GM13977 (cell line): ENCODE results near the gene ADAMTS8.

ENCODE experiments used
- DNase-seq: peaks from one replicate; pipeline ENCODE4 v3.0.0; 2012; ENCODE audit warnings: low spot score
- in situ Hi-C: fragments of 300-500 bp; cut with MboI; formaldehyde crosslinking; loops from one replicate; pipeline ENCODE4 v1.12.0; 2022; ENCODE audit warnings: low sequenced_read_pairs, low pct_unique_long_range_greater_than_20kb, mixed read lengths, inconsistent platforms; ENCODE audit not compliant: unreplicated experiment
- TF ChIP-seq, protein P1 (sequence below): IDR thresholded peaks from 2 replicates; pipeline ENCODE4 v1.5.1; 2012; ENCODE audit warnings: mild to moderate bottlenecking, control low read depth; ENCODE audit not compliant: insufficient read depth; ENCODE audit errors: extremely low read depth, missing control alignments

The ADAMTS8 gene

DNA sequence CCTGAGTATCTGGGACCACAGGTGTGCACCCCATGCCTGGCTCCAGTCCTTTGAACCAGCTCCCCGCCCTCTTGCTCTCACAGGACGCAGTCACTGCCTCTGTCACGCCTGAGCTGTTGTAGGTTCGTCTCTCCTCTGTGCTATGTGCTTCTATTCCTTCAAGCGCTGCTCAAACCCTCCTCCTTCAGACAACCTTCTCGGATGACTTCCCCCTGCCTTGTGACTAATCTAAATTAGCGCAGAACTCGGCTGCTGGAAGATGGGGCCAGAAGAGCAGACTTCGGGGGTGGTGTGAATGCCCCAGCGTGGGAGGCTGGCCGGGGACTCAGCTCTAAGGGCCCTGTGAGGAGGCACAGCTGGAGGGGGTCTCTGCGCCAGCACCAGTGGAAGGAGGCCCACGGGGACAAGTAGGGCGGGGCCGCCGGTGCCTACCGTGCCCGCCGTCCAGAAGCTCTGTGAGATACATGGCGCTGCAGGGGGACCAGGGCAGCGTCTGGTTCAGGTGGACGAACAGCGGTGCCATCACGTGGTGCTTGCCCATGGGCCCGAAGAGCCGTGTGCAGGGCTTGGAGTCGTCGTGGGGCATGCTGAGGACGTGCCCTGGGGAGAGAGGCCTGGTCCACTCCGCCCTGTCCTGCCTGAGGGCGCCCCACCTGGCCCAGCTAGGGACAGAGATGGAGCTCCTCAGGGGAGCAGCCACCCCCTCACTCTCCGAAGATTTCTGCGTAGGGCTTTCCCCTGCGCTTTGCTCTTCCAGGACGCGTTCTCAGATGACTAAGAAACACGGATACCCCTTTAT, 12.5 kb downstream of the ADAMTS8 start:
- DNase-seq, result no peak
- in situ Hi-C loops, result loop anchor here (25.0 kb wide), 1 partner anchor 204 kb away; no protein-coding TSS in a partner anchor
- TF ChIP-seq, protein P1, sequence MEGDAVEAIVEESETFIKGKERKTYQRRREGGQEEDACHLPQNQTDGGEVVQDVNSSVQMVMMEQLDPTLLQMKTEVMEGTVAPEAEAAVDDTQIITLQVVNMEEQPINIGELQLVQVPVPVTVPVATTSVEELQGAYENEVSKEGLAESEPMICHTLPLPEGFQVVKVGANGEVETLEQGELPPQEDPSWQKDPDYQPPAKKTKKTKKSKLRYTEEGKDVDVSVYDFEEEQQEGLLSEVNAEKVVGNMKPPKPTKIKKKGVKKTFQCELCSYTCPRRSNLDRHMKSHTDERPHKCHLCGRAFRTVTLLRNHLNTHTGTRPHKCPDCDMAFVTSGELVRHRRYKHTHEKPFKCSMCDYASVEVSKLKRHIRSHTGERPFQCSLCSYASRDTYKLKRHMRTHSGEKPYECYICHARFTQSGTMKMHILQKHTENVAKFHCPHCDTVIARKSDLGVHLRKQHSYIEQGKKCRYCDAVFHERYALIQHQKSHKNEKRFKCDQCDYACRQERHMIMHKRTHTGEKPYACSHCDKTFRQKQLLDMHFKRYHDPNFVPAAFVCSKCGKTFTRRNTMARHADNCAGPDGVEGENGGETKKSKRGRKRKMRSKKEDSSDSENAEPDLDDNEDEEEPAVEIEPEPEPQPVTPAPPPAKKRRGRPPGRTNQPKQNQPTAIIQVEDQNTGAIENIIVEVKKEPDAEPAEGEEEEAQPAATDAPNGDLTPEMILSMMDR, result no peak

DNA sequence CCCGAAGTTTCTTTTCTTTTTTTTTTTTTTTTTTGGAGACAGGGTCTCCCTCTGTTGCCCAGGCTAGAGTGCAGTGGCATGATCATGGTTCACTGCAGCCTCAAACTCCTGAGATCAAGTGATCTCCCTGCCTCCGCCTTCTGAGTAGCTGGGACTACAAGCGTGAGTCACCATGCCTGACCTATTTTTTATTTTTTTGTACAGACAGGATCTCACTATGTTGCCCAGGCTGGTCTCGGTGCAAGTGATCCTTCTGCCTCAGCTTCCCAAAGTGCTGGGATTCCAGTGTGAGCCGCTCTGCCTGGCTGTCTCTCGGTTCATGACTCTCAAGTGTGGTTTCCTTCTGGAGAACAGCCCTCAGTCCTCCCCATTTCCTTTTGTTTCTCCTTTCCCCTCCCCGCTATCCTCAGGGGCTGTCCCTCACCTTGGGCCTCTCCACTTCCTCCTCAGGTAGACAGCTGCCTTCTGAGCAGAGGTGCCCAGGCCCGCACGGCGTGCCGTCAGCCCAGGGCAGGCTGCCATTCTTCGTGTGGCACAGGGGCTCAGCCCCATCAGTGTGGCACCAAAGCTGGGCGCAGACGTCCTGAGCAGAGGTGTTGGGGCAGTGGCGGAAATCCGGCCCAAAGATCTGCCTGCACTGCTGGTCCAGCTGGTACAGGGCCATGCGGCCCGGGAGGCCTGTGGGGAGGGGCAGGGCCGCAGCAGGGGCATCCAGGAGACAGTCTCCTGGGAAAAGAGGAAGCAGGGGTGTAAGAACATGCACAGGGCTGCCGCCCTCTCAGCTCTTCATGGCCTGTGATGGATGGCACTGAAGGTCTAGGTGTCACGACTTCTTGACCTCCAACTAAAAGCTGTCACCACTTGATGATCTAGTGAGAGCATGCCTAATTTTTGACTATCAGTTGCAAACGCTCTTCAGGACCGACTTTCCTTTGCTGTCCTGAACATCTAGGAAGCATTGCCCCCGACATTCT, 14.0 kb downstream of the ADAMTS8 start:
- no peak for DNase-seq
- in situ Hi-C loops, result loop anchor here (25.0 kb wide), 1 partner anchor 202 kb away; no protein-coding TSS in a partner anchor
- TF ChIP-seq, protein P1, result no peak

DNA sequence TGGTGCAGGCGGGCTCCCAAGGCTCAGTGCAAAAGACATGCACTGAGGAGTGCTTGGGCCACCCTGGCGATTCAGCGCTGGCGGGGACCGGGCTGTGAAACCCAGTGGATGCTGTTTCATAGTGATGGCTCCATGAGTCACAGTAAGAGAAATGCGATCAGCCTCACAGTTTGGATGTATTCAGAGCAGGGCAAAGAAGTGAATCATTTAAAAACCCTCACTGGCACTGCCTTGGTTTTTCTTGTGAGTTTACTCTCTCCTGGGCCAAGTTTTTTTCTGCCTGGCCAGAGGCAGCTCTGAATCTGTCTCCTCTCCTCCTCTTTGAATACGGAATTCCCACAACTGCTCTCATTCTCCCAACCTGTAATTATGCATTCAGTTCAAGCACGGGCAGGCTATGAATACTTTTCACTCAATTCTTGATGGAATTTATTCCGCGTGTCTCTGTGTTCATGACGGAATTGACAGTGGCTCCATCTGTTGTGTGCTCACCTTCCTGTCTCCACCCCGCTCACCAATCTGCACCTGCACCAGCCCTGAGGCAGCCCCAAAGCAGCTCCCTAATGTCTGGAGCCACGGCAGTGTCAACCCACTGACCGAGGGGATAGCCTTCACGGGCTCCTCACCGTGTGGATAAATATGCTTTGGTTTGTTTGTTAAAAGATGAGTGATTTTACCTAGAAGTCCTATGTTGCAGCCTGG, 14.9 kb downstream of the ADAMTS8 start:
- TF ChIP-seq, protein P1, result no peak
- in situ Hi-C loops, result loop anchor here (25.0 kb wide), 1 partner anchor 201 kb away; no protein-coding TSS in a partner anchor
- DNase-seq, result no peak

DNA sequence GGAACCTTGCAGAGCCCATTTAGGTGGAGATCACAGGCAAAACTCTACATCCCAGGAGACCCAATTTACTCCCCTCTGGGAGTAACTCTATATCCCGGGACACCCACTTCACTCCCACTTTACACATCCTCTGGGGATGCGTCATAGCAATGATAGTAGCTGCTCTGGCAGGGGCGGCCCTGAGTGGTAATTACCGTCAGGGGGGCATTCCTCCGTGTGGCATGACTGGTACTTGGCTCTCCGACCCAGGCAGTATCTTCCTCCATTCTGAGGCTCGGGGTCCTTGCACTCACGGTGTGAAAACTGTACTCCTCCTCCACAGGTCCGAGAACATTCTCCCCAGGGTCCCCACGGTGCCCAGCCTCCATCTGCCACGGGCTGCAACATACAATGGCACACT, 17.2 kb downstream of the ADAMTS8 start:
- in situ Hi-C loops, result loop anchor here (25.0 kb wide), 1 partner anchor 199 kb away; no protein-coding TSS in a partner anchor
- TF ChIP-seq, protein P1, result no peak
- DNase-seq, result no peak

DNA sequence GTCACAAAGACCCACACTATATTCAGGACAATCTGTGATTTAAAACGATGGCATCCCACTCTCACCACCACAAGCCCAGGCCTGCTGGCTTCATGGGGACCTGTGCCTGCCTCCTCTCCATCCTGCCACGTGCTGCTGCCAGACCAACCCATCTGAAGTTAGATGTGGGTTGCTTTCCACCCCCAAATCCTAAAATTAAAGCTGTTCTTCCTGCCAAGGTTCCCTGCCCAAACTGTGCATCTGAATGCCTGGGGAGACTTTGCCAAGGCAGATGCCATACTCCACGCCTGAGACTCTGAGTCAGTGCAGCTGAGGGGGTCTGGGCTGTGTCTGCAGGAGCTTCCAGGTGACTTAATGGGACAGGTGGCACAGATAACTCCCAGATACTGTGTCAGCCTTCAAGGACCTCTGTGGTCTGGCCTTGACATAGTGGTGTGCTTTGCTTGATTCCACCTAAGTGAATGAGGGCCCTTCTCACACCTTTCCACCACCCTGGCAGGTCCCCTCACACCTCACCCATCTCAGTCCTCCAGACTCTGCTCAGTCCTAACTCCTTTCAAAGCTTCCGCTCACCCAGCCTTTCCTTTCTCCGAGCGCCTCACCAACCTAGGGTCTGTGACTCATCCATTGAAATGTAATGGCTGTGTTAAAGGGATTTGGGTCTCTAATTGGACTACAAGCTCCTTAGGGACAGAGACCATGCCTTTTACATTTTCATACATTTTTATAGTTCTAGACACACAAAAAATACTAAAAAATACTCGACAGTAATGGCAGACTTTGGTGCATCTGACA, 18.6 kb downstream of the ADAMTS8 start:
- TF ChIP-seq, protein P1, result no peak
- DNase-seq, result no peak
- in situ Hi-C loops, result loop anchor here (25.0 kb wide), 1 partner anchor 197 kb away; no protein-coding TSS in a partner anchor
